MM.1S (cell line): ENCODE measurements around the gene DLGAP1.

Experiments
- DNase-seq: peaks from one replicate; pipeline ENCODE4 v3.0.0-alpha.2; 2015
- H2AFZ ChIP-seq: fragments of 300-600 bp; sonication (generic); 2 replicates; pipeline ENCODE4 v1.6.0; 2016; ENCODE audit warnings: antibody characterized with exemption, low read length
- H3F3A ChIP-seq: fragments of 300-600 bp; sonication (generic); 2 replicates; pipeline ENCODE4 v1.6.1; 2016; ENCODE audit warnings: mild to moderate bottlenecking, antibody characterized with exemption, low read length, moderate library complexity, mixed read lengths; ENCODE audit not compliant: insufficient read depth
- H3K27ac ChIP-seq: fragments of 300-600 bp; sonication (generic); 2 replicates; pipeline ENCODE4 v1.5.1; 2016; ENCODE audit warnings: mild to moderate bottlenecking, low read length
- H3K27me3 ChIP-seq: fragments of 300-600 bp; sonication (generic); replicated peaks from 2 replicates; pipeline ENCODE4 v1.6.0; 2016; ENCODE audit warnings: low read length; ENCODE audit not compliant: insufficient read depth
- H3K36me3 ChIP-seq: fragments of 300-600 bp; sonication (generic); replicated peaks from 2 replicates; pipeline ENCODE4 v1.6.1; 2016; ENCODE audit warnings: mild to moderate bottlenecking, low read length, mixed read lengths; ENCODE audit not compliant: insufficient read depth
- H3K4me1 ChIP-seq: fragments of 300-600 bp; sonication (generic); 2 replicates; pipeline ENCODE4 v1.6.1; 2016; ENCODE audit warnings: low read length, mixed read lengths
- H3K4me2 ChIP-seq: fragments of 300-600 bp; sonication (generic); 2 replicates; pipeline ENCODE4 v1.6.0; 2016; ENCODE audit warnings: low read depth, low read length
- H3K4me3 ChIP-seq: fragments of 300-600 bp; sonication (generic); 2 replicates; pipeline ENCODE4 v1.5.1; 2016; ENCODE audit warnings: low read length, mixed read lengths
- H3K79me2 ChIP-seq: fragments of 300-600 bp; sonication (generic); 2 replicates; pipeline ENCODE4 v1.6.1; 2016; ENCODE audit warnings: mixed run types, low read length, mixed read lengths
- H3K9ac ChIP-seq: fragments of 300-600 bp; sonication (generic); 2 replicates; pipeline ENCODE4 v1.6.1; 2016; ENCODE audit warnings: low read length, mixed read lengths
- H3K9me2 ChIP-seq: fragments of 300-600 bp; sonication (generic); replicated peaks from 2 replicates; pipeline ENCODE4 v1.6.1; 2016; ENCODE audit warnings: mild to moderate bottlenecking, low read length, mixed read lengths; ENCODE audit not compliant: insufficient read depth
- H3K9me3 ChIP-seq: fragments of 300-600 bp; sonication (generic); replicated peaks from 2 replicates; pipeline ENCODE4 v1.6.1; 2016; ENCODE audit warnings: mild to moderate bottlenecking, low read length, mixed read lengths; ENCODE audit not compliant: insufficient read depth
- H4K20me1 ChIP-seq: fragments of 300-600 bp; sonication (generic); 2 replicates; pipeline ENCODE4 v1.6.1; 2016; ENCODE audit warnings: mild to moderate bottlenecking, low read length, moderate library complexity, mixed read lengths; ENCODE audit not compliant: insufficient read depth
- EZH2 ChIP-seq: fragments of 300-600 bp; sonication (generic); optimal IDR thresholded peaks from 2 replicates; pipeline ENCODE3; 2017; ENCODE audit warnings: low read depth, mild to moderate bottlenecking, antibody characterized with exemption, low read length, mixed read lengths
- EZH2phosphoT487 ChIP-seq: fragments of 300-600 bp; sonication (generic); IDR thresholded peaks from 2 replicates; pipeline ENCODE4 v1.6.1; 2018; ENCODE audit warnings: antibody characterized with exemption, low read length
- TF ChIP-seq, protein P1 (sequence below): fragments of 300-600 bp; sonication (generic); IDR thresholded peaks from 2 replicates; pipeline ENCODE4 v1.5.1; 2016; ENCODE audit warnings: antibody characterized with exemption, low read length, mixed read lengths

Gene DLGAP1

DNA sequence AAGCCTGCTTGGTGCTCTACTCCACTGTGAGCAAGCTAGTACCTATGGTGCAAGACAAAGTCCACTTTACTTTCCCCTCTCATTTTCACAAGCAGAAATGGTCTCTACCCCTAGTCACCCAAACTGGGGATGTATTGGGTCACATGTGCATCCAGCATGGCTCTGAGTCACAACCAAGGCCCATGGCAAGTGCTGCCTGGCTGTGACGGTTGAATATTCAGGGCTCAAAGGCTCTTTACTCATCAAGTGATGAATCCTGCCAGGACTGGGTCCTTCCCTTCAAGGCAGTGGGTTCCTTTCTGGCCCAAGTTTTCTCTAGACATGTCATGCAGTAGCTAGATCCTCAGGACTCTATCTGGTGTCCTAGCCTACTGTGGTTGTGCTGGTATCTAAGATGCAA lies 311.5 kb downstream of the DLGAP1 start:
- Histone ChIP-seq H3K4me1 (no peaks in the 10 kb centered on the region), H3K9ac (no peak overlapping the region), H3K9me3 (no peaks in the 10 kb centered on the region), H3K4me3 (no peak overlapping the region), H3K79me2 (no peaks in the 10 kb centered on the region), H4K20me1 (no peaks in the 10 kb centered on the region), H3K36me3 (no peaks in the 10 kb centered on the region), H3F3A (no peaks in the 10 kb centered on the region), H3K4me2 (no peak overlapping the region), H3K27ac (no peak overlapping the region), H3K9me2 (no peaks in the 10 kb centered on the region), H2AFZ (no peak overlapping the region), H3K27me3 (no peaks in the 10 kb centered on the region)
- no peak for DNase-seq
- TF ChIP-seq EZH2 (no peak), EZH2phosphoT487 (no peak)
- TF ChIP-seq, protein P1, sequence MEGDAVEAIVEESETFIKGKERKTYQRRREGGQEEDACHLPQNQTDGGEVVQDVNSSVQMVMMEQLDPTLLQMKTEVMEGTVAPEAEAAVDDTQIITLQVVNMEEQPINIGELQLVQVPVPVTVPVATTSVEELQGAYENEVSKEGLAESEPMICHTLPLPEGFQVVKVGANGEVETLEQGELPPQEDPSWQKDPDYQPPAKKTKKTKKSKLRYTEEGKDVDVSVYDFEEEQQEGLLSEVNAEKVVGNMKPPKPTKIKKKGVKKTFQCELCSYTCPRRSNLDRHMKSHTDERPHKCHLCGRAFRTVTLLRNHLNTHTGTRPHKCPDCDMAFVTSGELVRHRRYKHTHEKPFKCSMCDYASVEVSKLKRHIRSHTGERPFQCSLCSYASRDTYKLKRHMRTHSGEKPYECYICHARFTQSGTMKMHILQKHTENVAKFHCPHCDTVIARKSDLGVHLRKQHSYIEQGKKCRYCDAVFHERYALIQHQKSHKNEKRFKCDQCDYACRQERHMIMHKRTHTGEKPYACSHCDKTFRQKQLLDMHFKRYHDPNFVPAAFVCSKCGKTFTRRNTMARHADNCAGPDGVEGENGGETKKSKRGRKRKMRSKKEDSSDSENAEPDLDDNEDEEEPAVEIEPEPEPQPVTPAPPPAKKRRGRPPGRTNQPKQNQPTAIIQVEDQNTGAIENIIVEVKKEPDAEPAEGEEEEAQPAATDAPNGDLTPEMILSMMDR: no peak

DNA sequence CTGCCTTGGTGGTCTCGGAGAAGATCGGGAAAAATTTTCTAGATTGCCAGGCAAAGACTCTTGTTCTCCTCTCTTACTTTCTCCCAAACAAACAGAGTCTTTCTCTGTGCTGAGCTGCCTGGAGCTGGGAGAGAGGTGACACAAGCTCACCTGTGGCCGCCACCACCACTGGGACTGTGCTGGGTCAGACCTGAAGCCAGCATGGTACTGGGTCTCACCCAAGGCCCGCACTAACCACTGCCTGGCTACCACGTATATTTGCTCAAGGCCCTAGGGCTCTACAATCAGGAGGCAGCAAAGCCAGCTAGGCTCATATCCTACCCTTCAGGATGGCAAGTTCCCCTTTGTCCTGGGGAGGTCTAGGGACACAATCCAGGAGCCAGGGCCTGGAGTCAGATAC lies 312.2 kb downstream of the DLGAP1 start:
- Histone ChIP-seq H3K9me3 (no peaks in the 10 kb centered on the region), H3K9ac (no peak overlapping the region), H3K27me3 (no peaks in the 10 kb centered on the region), H3K9me2 (no peaks in the 10 kb centered on the region), H3F3A (no peaks in the 10 kb centered on the region), H4K20me1 (no peaks in the 10 kb centered on the region), H3K27ac (no peak overlapping the region), H2AFZ (no peak overlapping the region), H3K4me2 (no peak overlapping the region), H3K4me3 (no peak overlapping the region), H3K36me3 (no peaks in the 10 kb centered on the region), H3K4me1 (no peaks in the 10 kb centered on the region), H3K79me2 (no peaks in the 10 kb centered on the region)
- DNase-seq: no peak
- TF ChIP-seq EZH2phosphoT487: no peak
- no peak for TF ChIP-seq EZH2
- TF ChIP-seq, protein P1: no peak

DNA sequence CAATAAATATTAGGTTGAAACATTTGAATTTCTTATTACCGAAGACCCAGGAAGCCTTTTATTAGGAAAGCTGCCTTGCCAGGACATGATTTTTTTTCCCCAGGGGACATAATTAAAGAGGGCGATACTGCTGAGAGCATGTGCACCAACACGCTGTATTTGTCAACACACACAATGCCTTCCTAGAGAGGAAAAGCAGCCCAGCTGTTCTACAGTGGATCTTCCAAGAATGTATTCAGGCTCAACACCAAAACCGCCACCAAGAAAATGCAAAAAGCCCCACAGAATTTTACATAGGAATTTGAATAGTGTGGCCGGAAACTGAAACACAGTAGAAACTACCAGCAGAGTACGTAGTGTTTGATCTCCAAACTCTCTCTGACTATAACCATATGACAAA lies 320.4 kb downstream of the DLGAP1 start:
- no peak overlapping the region for H3K27ac ChIP-seq

More for the DNA sequence above, 320.4 kb downstream of the DLGAP1 start:
- no peak overlapping the region for H2AFZ ChIP-seq
- H4K20me1 ChIP-seq: no peaks in the 10 kb centered on the region
- no peaks in the 10 kb centered on the region for H3K27me3 ChIP-seq
- H3K4me3 ChIP-seq: no peak overlapping the region
- no peak for TF ChIP-seq EZH2phosphoT487
- no peak for TF ChIP-seq EZH2
- TF ChIP-seq, protein P1: no peak
- no peaks in the 10 kb centered on the region for H3K36me3 ChIP-seq
- H3F3A ChIP-seq: no peaks in the 10 kb centered on the region
- no peaks in the 10 kb centered on the region for H3K9me3 ChIP-seq
- no peaks in the 10 kb centered on the region for H3K9me2 ChIP-seq
- no peaks in the 10 kb centered on the region for H3K4me1 ChIP-seq
- H3K9ac ChIP-seq: no peak overlapping the region
- H3K4me2 ChIP-seq: no peak overlapping the region
- H3K79me2 ChIP-seq: no peaks in the 10 kb centered on the region
- DNase-seq: no peak
